Neural cell (in vitro differentiated cells): ENCODE results near the gene HTR5A. TPM values are rescaled to one million over a fixed set of nuclear protein-coding genes. Genes with fewer than 3 reads are reported as not detected.

Experiments
- H2AFZ ChIP-seq: fragments of 200-600, 300-800 bp; sonication (generic), shearing (Covaris generic); 2 replicates; pipeline ENCODE4 v1.6.0; 2014; ENCODE audit warnings: low read depth, mild to moderate bottlenecking, antibody characterized with exemption, low read length, moderate library complexity
- H3F3A ChIP-seq: fragments of 200-600 bp; shearing (Covaris generic); 2 replicates; pipeline ENCODE4 v1.6.1; 2016; ENCODE audit warnings: mild to moderate bottlenecking, moderate library complexity, mixed read lengths, antibody characterized with exemption, low read length; ENCODE audit not compliant: insufficient read depth, poor library complexity, severe bottlenecking
- H3K27ac ChIP-seq: fragments of 200-600, 300-800 bp; sonication (generic), shearing (Covaris generic); 2 replicates; pipeline ENCODE4 v1.5.1; 2014; ENCODE audit warnings: mild to moderate bottlenecking, low read length, moderate library complexity
- H3K27me3 ChIP-seq: fragments of 300-800, 200-600 bp; sonication (generic), shearing (Covaris generic); 2 replicates; pipeline ENCODE4 v1.6.0; 2014; ENCODE audit warnings: mild to moderate bottlenecking, low read depth, low read length, moderate library complexity; ENCODE audit not compliant: insufficient read depth
- H3K36me3 ChIP-seq: fragments of 300-800, 200-600 bp; sonication (generic), shearing (Covaris generic); 2 replicates; pipeline ENCODE4 v1.5.1; 2014; ENCODE audit warnings: mild to moderate bottlenecking, antibody characterized with exemption, low read length, moderate library complexity; ENCODE audit not compliant: insufficient read depth
- H3K4me2 ChIP-seq: fragments of 300-800, 200-600 bp; sonication (generic), shearing (Covaris generic); 2 replicates; pipeline ENCODE4 v1.6.0; 2014; ENCODE audit warnings: mild to moderate bottlenecking, low read length
- H3K4me3 ChIP-seq: fragments of 300-800, 200-600 bp; sonication (generic), shearing (Covaris generic); 2 replicates; pipeline ENCODE4 v1.5.1; 2014; ENCODE audit warnings: mild to moderate bottlenecking, low read length, moderate library complexity
- H3K79me2 ChIP-seq: fragments of 200-600 bp; shearing (Covaris generic); replicated peaks from 2 replicates; pipeline ENCODE4 v1.6.0; 2014; ENCODE audit warnings: mild to moderate bottlenecking, low read length, moderate library complexity; ENCODE audit not compliant: insufficient read depth
- H3K9ac ChIP-seq: fragments of 300-800, 200-600 bp; sonication (generic), shearing (Covaris generic); 2 replicates; pipeline ENCODE4 v1.6.1; 2016; ENCODE audit warnings: mild to moderate bottlenecking, low read length, mixed read lengths
- H3K9me2 ChIP-seq: fragments of 200-600 bp; shearing (Covaris generic); 2 replicates; pipeline ENCODE4 v1.6.1; 2016; ENCODE audit warnings: mild to moderate bottlenecking, low read length, mixed read lengths; ENCODE audit not compliant: insufficient read depth
- H3K9me3 ChIP-seq: fragments of 200-600, 300-800 bp; sonication (generic), shearing (Covaris generic); 2 replicates; pipeline ENCODE4 v1.6.1; 2016; ENCODE audit warnings: mild to moderate bottlenecking, mixed run types, low read length, moderate library complexity, mixed read lengths
- H4K20me1 ChIP-seq: fragments of 200-600 bp; shearing (Covaris generic); 2 replicates; pipeline ENCODE4 v1.6.1; 2016; ENCODE audit warnings: mild to moderate bottlenecking, mixed run types; ENCODE audit not compliant: insufficient read depth
- EP300 ChIP-seq: fragments of 450-650 bp; conservative IDR thresholded peaks from 2 replicates; pipeline ENCODE4 v1.6.1; 2014; ENCODE audit warnings: antibody characterized with exemption, mild to moderate bottlenecking, moderate library complexity; ENCODE audit not compliant: poor library complexity, severe bottlenecking
- EZH2 ChIP-seq: fragments of 200-600, 300-800 bp; shearing (Covaris generic), sonication (generic); IDR thresholded peaks from 2 replicates; pipeline ENCODE4 v1.6.1; 2014; ENCODE audit warnings: antibody characterized with exemption, low read length, borderline replicate concordance, mild to moderate bottlenecking; ENCODE audit not compliant: insufficient read depth, poor library complexity, severe bottlenecking
- MXI1 ChIP-seq: fragments of 450-650 bp; conservative IDR thresholded peaks from 2 replicates; pipeline ENCODE4 v1.6.1; 2014; ENCODE audit warnings: antibody characterized with exemption, mild to moderate bottlenecking; ENCODE audit not compliant: poor library complexity, severe bottlenecking
- POLR2AphosphoS5 ChIP-seq: IDR thresholded peaks from 2 replicates; pipeline ENCODE4 v1.6.1; 2012
- RAD21 ChIP-seq: fragments of 450-650 bp; conservative IDR thresholded peaks from 2 replicates; pipeline ENCODE4 v1.6.1; 2014; ENCODE audit warnings: antibody characterized with exemption, mild to moderate bottlenecking, moderate library complexity
- REST ChIP-seq: IDR thresholded peaks from 2 replicates; pipeline ENCODE4 v1.6.1; 2012; ENCODE audit warnings: borderline replicate concordance
- SMC3 ChIP-seq: fragments of 450-650 bp; conservative IDR thresholded peaks from 2 replicates; pipeline ENCODE4 v1.6.1; 2014; ENCODE audit warnings: antibody characterized with exemption, mild to moderate bottlenecking, moderate library complexity; ENCODE audit not compliant: poor library complexity
- TAF1 ChIP-seq: IDR thresholded peaks from 2 replicates; pipeline ENCODE4 v1.6.1; 2012; ENCODE audit warnings: low read depth
- polyA plus RNA-seq: library from polyadenylated mRNA; depleted of rRNA; stranded (reverse); fragments of >200 nt; gene quantifications from 2 replicates; pipeline ENCODE4 v1.2.3, GENCODE V29; 2014
- TF ChIP-seq, protein P1 (sequence below): fragments of 450-650 bp; IDR thresholded peaks from 2 replicates; pipeline ENCODE4 v1.5.1; 2014; ENCODE audit warnings: antibody characterized with exemption, mild to moderate bottlenecking, moderate library complexity; ENCODE audit not compliant: poor library complexity, severe bottlenecking

The HTR5A gene
- polyA plus RNA-seq, 1 donor from 2014 or later = 0.14 TPM

DNA sequence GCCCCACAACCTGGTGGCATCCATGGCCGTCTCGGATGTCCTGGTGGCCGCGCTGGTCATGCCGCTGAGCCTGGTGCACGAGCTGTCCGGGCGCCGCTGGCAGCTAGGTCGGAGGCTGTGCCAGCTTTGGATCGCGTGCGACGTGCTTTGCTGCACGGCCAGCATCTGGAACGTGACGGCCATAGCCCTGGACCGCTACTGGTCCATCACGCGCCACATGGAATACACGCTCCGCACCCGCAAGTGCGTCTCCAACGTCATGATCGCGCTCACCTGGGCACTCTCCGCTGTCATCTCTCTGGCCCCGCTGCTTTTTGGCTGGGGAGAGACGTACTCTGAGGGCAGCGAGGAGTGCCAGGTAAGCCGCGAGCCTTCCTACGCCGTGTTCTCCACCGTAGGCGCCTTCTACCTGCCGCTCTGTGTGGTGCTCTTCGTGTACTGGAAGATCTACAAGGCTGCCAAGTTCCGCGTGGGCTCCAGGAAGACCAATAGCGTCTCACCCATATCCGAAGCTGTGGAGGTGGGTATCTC is 1.1 kb downstream of the HTR5A start:
- Histone ChIP-seq H2AFZ (no peak overlapping the region), H3K79me2 (no peaks in the 10 kb centered on the region), H3F3A (no peaks in the 10 kb centered on the region), H3K4me2 (no peak overlapping the region), H3K36me3 (no peaks in the 10 kb centered on the region), H3K9me3 (no peaks in the 10 kb centered on the region), H3K9ac (no peak overlapping the region), H3K9me2 (no peaks in the 10 kb centered on the region), H4K20me1 (no peaks in the 10 kb centered on the region), H3K27ac (no peak overlapping the region), H3K4me3 (peak overlapping the region; percentile 77), H3K27me3 (peaks cover 49% of the 10 kb centered on the region)
- no peak for TF ChIP-seq EP300

- no peaks in the 10 kb centered on the region for H4K20me1 ChIP-seq
- H3K27me3 ChIP-seq = peaks cover 46% of the 10 kb centered on the region
- H3K4me3 ChIP-seq = peak overlapping the region; percentile 77
- no peaks in the 10 kb centered on the region for H3K9me2 ChIP-seq
- no peaks in the 10 kb centered on the region for H3F3A ChIP-seq
- peak overlapping the region; percentile 7 for H3K9ac ChIP-seq
- no peak overlapping the region for H2AFZ ChIP-seq
- TF ChIP-seq EZH2 (no peak), POLR2AphosphoS5 (no peak), SMC3 (no peak), EP300 (peak; percentile 54), MXI1 (peak; percentile 14), RAD21 (peak; percentile 20), TAF1 (no peak), REST (peak; percentile 43)
- TF ChIP-seq, protein P1, sequence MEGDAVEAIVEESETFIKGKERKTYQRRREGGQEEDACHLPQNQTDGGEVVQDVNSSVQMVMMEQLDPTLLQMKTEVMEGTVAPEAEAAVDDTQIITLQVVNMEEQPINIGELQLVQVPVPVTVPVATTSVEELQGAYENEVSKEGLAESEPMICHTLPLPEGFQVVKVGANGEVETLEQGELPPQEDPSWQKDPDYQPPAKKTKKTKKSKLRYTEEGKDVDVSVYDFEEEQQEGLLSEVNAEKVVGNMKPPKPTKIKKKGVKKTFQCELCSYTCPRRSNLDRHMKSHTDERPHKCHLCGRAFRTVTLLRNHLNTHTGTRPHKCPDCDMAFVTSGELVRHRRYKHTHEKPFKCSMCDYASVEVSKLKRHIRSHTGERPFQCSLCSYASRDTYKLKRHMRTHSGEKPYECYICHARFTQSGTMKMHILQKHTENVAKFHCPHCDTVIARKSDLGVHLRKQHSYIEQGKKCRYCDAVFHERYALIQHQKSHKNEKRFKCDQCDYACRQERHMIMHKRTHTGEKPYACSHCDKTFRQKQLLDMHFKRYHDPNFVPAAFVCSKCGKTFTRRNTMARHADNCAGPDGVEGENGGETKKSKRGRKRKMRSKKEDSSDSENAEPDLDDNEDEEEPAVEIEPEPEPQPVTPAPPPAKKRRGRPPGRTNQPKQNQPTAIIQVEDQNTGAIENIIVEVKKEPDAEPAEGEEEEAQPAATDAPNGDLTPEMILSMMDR = no peak
- H3K79me2 ChIP-seq = no peaks in the 10 kb centered on the region
- no peaks in the 10 kb centered on the region for H3K9me3 ChIP-seq
- no peak overlapping the region for H3K27ac ChIP-seq
- no peak overlapping the region for H3K4me2 ChIP-seq
- H3K36me3 ChIP-seq = no peaks in the 10 kb centered on the region
These were observed 1.9 kb downstream of the HTR5A start for GRCh38 chr7:155071916-155072571.
